Measurements from ENCODE around the gene PARP8. TPM values are rescaled to one million over a fixed set of nuclear protein-coding genes. Genes with fewer than 3 reads are reported as not detected.

PARP8 gene
- total and polyA plus RNA-seq, 2 of the 8 experiments (the other 6 are each of a cell fraction or from before 2014, with no cell fraction given) = 16.6 to 30.6 TPM

DNA sequence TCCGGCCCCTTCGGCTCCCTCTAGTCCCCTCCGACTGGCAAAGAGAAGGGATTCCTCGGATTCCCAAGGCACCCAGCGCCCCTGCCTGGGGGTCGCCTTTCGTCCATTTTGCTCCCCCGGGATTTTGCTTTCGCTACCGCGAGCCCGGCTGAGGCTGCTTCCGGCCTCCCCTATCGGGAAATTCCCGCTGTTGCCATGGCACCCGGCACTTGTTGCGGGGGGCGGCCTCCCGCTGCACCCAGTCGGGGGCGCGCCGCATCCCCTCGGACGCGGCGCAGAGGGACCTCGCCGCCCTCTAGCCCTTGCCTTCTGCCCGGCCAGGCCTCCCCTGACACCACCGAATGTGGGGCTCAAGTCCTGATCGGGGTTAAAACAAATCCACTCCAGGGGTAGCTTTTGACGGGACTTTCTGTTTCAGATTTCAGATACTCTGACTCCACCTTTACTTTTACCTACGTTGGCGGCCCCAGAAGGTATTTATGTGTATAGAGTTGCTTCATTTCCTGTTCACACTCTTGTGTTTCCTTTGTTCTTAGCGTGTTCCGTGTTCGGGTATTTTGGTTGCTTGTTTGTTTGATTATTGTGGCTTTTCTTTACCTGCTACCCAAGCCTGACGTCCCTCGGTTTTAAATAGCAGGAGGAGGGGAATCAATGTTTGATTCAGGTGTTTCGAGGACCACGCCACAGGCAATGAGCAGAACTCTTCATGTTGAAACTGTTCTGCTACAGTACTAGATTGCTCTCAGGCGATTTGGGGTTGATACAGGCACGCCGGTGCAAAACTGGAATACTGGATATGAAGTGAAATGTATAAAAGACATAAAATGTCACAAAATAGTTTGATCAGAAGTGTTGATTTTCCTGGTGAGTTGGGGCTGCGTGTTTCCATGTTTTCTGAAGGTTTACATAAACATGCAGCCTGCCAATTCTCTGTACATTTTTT lies 1.5 kb downstream of the PARP8 start:
- Histone ChIP-seq H2BK120ac (replicated peaks; ENCODE audit: low read depth, low read length) (no peak overlapping the region), H3K23ac (ENCODE audit: insufficient read length) (no peak overlapping the region), H2AFZ (ENCODE audit: low read length) (no peak overlapping the region), H3K14ac (ENCODE audit: insufficient read length) (no peak overlapping the region), H3K4me2 (ENCODE audit: insufficient read depth in 1 of 2, low read depth in 2 of 2, low read length in 2 of 2) (peak overlapping the region; percentile 81 to 86), H3K18ac (ENCODE audit: extremely low read depth, low read length) (peak overlapping the region; percentile 91; the same call in 1 of the 2 replicates), H4K5ac (ENCODE audit: insufficient read length, low read depth, low read length) (no peak overlapping the region), H2BK20ac (ENCODE audit: low read length) (no peak overlapping the region), H2BK5ac (ENCODE audit: low read depth, low read length) (peak overlapping the region; percentile 91; the same call in 1 of the 2 replicates), H3K27me3 (replicated peaks in 1 of 4; ENCODE audit: control insufficient read depth in 3 of 4, extremely low read depth in 1 of 4, insufficient read depth in 3 of 4, low read length in 3 of 4) (no peaks in the 10 kb centered on the region), H4K91ac (replicated peaks; ENCODE audit: insufficient read length, low read length) (no peak overlapping the region), H3K79me1 (ENCODE audit: low read depth, low read length) (no peaks in the 10 kb centered on the region), H3K4me1 (replicated peaks in 1 of 4; ENCODE audit: control insufficient read depth in 3 of 4, insufficient read depth in 4 of 4, low read length in 3 of 4) (peaks cover 0 to 9% (median 6%) of the 10 kb centered on the region in 4 experiments; a peak in 3 of 7 replicates), H3K23me2 (ENCODE audit: low read depth, low read length) (peaks cover 2% of the 10 kb centered on the region; the same call in 1 of the 2 replicates), H3K36me3 (ENCODE audit: control insufficient read depth in 2 of 4, insufficient read depth in 4 of 4, low read length in 3 of 4) (no peaks in the 10 kb centered on the region), H3K4ac (replicated peaks; ENCODE audit: insufficient read length, low read depth, low read length) (no peak overlapping the region), H2BK15ac (ENCODE audit: low read length) (no peak overlapping the region), H3K9me3 (ENCODE audit: insufficient read depth in 2 of 2, low read depth in 1 of 2, low read length in 1 of 2) (no peaks in the 10 kb centered on the region), H2AK5ac (ENCODE audit: low read depth, low read length) (no peak overlapping the region), H3K4me3 (ENCODE audit: extremely low read depth in 1 of 4, insufficient read depth in 2 of 4, low read depth in 3 of 4, low read length in 4 of 4) (peak overlapping the region; percentile 70 to 86 (median 79)), H2BK12ac (ENCODE audit: low read depth, low read length) (no peak overlapping the region; the same call in 1 of the 2 replicates), H4K20me1 (replicated peaks in 1 of 2; ENCODE audit: control insufficient read depth in 1 of 2, insufficient read depth in 2 of 2, low read length in 2 of 2) (no peaks in the 10 kb centered on the region), H3K27ac (ENCODE audit: low read depth, low read length) (peak overlapping the region; percentile 97), H3K56ac (replicated peaks; ENCODE audit: insufficient read length, low read depth, low read length) (peak overlapping the region; percentile 16), H3K9ac (replicated peaks in 1 of 4; ENCODE audit: extremely low read depth in 1 of 4, low read depth in 3 of 4, low read length in 3 of 4) (peak overlapping the region; percentile 84 to 93 (median 88)), H3K79me2 (ENCODE audit: control insufficient read depth in 1 of 2, insufficient read depth in 2 of 2, low read length in 2 of 2) (peaks cover 0 to 50% of the 10 kb centered on the region in 2 experiments; a peak in 3 of 4 replicates), H4K8ac (ENCODE audit: extremely low read depth, insufficient read depth, low read length) (peak overlapping the region; percentile 97)
- 2% methylated on average over 42 of the region's 46 CpGs; no CpG with 5 or more reads in 1 of the 2 experiments for WGBS, 2 experiments (ENCODE audit: extremely low coverage in 1 of 2, insufficient coverage in 1 of 2, insufficient read length in 1 of 2, insufficient replicate concordance in 2 of 2, low coverage in 1 of 2, low lambda C conversion rate in 2 of 2, missing lambda C conversion rate in 1 of 2)
- DNase-seq (ENCODE audit: low read depth in 1 of 2, low spot score in 2 of 2) = peak in 1 of 2 experiments; percentile 36
- ChIA-PET CTCF (ENCODE audit: partially characterized antibody) (no interaction called here), POLR2A (ENCODE audit: partially characterized antibody) (interaction anchor here (0.6 to 2.4 kb wide), 21 partner anchors 8 to 227 kb away, joined by 3 to 10 read pairs (median 4); partner anchors contain the start of gene EMB)
- FAIRE-seq = no peak
- TF ChIP-seq ASH2L (IDR thresholded peaks at IDR 0.05; ENCODE audit: low read length) (peak; percentile 93), TBP (IDR thresholded peaks at IDR 0.05; ENCODE audit: low read depth, low read length) (0 out of 2 replicates have a peak, but pooled peaks have one; percentile 46), CBX5 (IDR thresholded peaks at IDR 0.05; ENCODE audit: low read depth, low read length) (no peak), TEAD4 (IDR thresholded peaks at IDR 0.05; ENCODE audit: low read depth, low read length) (no peak), NRF1 (IDR thresholded peaks at IDR 0.05; ENCODE audit: low read depth, low read length) (no peak), HDAC6 (IDR thresholded peaks at IDR 0.05; ENCODE audit: low read depth, low read length) (no peak), SIN3A (conservative IDR thresholded peaks at IDR 0.05 in 1 of 2, IDR thresholded peaks at IDR 0.05 in 1 of 2; ENCODE audit: low read depth in 1 of 2, low read length in 2 of 2) (peak in 1 of 2 experiments; percentile 54; a peak in 2 of 4 replicates), POLR2A (IDR thresholded peaks at IDR 0.05; ENCODE audit: control extremely low read depth in 1 of 2, low read depth in 2 of 2, low read length in 2 of 2) (peak; percentile 64 to 75), KDM4A (IDR thresholded peaks at IDR 0.05; ENCODE audit: low read depth, low read length, severe bottlenecking) (peak; percentile 57), CHD2 (IDR thresholded peaks at IDR 0.05; ENCODE audit: low read length) (0 out of 2 replicates have a peak, but pooled peaks have one; percentile 17), EP300 (IDR thresholded peaks at IDR 0.05; ENCODE audit: borderline replicate concordance in 1 of 2, low read depth in 2 of 2, low read length in 2 of 2) (peak in 1 of 2 experiments; percentile 70; a peak in 1 of 3 replicates)

All from H1 (cell line).